ENCODE results near the gene EVA1C. TPM values are rescaled to one million over a fixed set of nuclear protein-coding genes. Genes with fewer than 3 reads are reported as not detected.

EVA1C gene
- total RNA-seq, 4 donors from 2014 or later: 57.4 to 108 (median 66.7) TPM

DNA sequence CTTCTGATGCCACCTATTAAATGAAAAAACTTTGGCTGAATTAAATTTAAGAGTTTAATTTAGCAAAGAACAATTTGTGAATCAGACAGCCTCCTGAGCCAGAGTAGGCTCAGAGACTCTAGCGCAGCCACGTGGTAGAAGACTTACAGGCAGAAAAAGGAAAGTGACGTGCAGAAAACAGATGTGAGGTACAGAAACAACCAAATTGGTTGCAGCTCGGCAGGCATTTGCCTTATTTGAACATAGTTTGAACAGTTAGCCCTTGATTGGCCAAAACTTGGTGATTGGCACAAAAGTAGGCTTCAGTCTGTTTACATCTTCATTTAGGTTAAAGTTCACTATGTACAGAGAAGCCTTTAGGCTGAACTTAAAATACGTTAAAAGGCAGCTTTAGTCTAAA lies 149.9 kb downstream of the EVA1C start:
- no peak overlapping the region for H3K4me3 ChIP-seq (ENCODE audit: low read depth, poor library complexity, severe bottlenecking)
- intact Hi-C loops (cut with DNase I; ENCODE audit: low total_unique reads): no loop called here
- 37 to 50% methylated on average over 5 of the region's 5 CpGs for WGBS, 2 donors
- DNase-seq (ENCODE audit: low spot score in 2 of 2): peak; percentile 39 to 82
- TF ChIP-seq, protein P1, sequence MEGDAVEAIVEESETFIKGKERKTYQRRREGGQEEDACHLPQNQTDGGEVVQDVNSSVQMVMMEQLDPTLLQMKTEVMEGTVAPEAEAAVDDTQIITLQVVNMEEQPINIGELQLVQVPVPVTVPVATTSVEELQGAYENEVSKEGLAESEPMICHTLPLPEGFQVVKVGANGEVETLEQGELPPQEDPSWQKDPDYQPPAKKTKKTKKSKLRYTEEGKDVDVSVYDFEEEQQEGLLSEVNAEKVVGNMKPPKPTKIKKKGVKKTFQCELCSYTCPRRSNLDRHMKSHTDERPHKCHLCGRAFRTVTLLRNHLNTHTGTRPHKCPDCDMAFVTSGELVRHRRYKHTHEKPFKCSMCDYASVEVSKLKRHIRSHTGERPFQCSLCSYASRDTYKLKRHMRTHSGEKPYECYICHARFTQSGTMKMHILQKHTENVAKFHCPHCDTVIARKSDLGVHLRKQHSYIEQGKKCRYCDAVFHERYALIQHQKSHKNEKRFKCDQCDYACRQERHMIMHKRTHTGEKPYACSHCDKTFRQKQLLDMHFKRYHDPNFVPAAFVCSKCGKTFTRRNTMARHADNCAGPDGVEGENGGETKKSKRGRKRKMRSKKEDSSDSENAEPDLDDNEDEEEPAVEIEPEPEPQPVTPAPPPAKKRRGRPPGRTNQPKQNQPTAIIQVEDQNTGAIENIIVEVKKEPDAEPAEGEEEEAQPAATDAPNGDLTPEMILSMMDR (IDR thresholded peaks at IDR 0.05): no peak
- TF ChIP-seq POLR2A (IDR thresholded peaks at IDR 0.05): no peak

DNA sequence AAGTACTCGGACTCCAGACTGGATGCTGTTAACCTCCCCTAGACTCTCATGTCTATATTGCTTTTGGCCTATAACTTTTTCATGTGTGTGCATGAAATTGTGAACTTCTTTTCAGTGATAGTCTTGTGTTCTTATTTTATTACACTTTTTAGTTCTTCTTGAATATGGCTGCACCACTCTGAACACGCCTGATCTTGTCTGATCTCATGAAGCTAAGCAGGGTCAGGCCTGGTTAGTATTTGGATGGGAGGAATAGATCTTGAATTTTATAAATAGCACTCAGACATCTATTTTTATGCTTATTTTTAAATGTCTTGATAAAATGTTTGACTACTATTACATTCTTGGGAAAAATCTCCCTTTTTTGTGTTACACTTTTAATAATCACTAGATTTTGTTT lies 150.4 kb downstream of the EVA1C start:
- no peak for DNase-seq (ENCODE audit: low spot score in 2 of 2)
- TF ChIP-seq, protein P1 (IDR thresholded peaks at IDR 0.05): no peak
- no peak for TF ChIP-seq POLR2A (IDR thresholded peaks at IDR 0.05)
- no peak overlapping the region for H3K4me3 ChIP-seq (ENCODE audit: low read depth, poor library complexity, severe bottlenecking)
- WGBS, 2 donors: 79 to 89% methylated on average over 2 of the region's 2 CpGs
- intact Hi-C loops (cut with DNase I; ENCODE audit: low total_unique reads): no loop called here

Other genes starting within 250 kb of the EVA1C start
- gene MIS18A, start 133.7 kb upstream of the EVA1C start, total RNA-seq: 1 to 10 TPM; 2.2 to 7.7 (median 3.9) TPM
- 1 to 10 TPM in 2 of 4 donors, under 1 TPM in 1, not detected in 1; 0.45 to 1.4 (median 1.3) TPM for gene MRAP, start 113.9 kb upstream of the EVA1C start, total RNA-seq
- gene URB1, start 19.7 kb upstream of the EVA1C start, total RNA-seq: 10 to 100 TPM; 23.3 to 37.4 (median 24.9) TPM
- under 1 TPM in 1 of 4 donors, not detected in 3; 0.25 TPM for gene TCP10L, start 172.8 kb downstream of the EVA1C start, total RNA-seq
- gene CFAP298, start 199.7 kb downstream of the EVA1C start, total RNA-seq: 10 to 100 TPM; 19.5 to 40.3 (median 30.7) TPM

Measured in lower leg skin (tissue), 4 donors.